Measurements from ENCODE around the gene PRKAA2. TPM values are rescaled to one million over a fixed set of nuclear protein-coding genes. Genes with fewer than 3 reads are reported as not detected.
A peak's percentile ranks its signal among the peaks of the same experiment; 100 is the strongest.

PRKAA2 gene
- total and polyA plus RNA-seq, 3 donors from 2014 or later: 1.8 to 5.3 (median 4.9) TPM

- no peak for TF ChIP-seq CTCF (IDR thresholded peaks at IDR 0.05)
- TF ChIP-seq POLR2A (IDR thresholded peaks at IDR 0.05): no peak
- Histone ChIP-seq H3K27me3 (no peaks in the 10 kb centered on the region), H3K36me3 (ENCODE audit: low read depth, missing control alignments) (no peaks in the 10 kb centered on the region), H3K4me3 (no peak overlapping the region), H3K9me3 (no peaks in the 10 kb centered on the region), H3K4me1 (no peaks in the 10 kb centered on the region), H3K27ac (no peak overlapping the region)
- WGBS, 2 donors: 52 to 80% methylated on average over 1 of the region's 1 CpG
- DNase-seq: no peak
- intact Hi-C loops (cut with DNase I; ENCODE audit: low total_unique reads): no loop called here
These were observed 109.8 kb downstream of the PRKAA2 start for GRCh38 chr1:56754708-56755479.

GRCh38 chr1:56755911-56756310 is 110.8 kb downstream of the PRKAA2 start:
- WGBS, 2 donors: 89 to 91% methylated on average over 2 of the region's 2 CpGs
- intact Hi-C loops (cut with DNase I; ENCODE audit: low total_unique reads): no loop called here
- no peaks in the 10 kb centered on the region for H3K9me3 ChIP-seq

GRCh38 chr1:56758135-56758534 is 113.0 kb downstream of the PRKAA2 start:
- peak; percentile 54 for DNase-seq
- TF ChIP-seq POLR2A (IDR thresholded peaks at IDR 0.05) (no peak), CTCF (IDR thresholded peaks at IDR 0.05) (no peak)
- Histone ChIP-seq H3K27ac (no peak overlapping the region), H3K4me1 (no peaks in the 10 kb centered on the region), H3K9me3 (no peaks in the 10 kb centered on the region), H3K4me3 (no peak overlapping the region), H3K36me3 (ENCODE audit: low read depth, missing control alignments) (no peaks in the 10 kb centered on the region), H3K27me3 (no peaks in the 10 kb centered on the region)
- intact Hi-C loops (cut with DNase I; ENCODE audit: low total_unique reads): no loop called here

More at GRCh38 chr1:56755911-56756310, 110.8 kb downstream of the PRKAA2 start:
- no peaks in the 10 kb centered on the region for H3K4me1 ChIP-seq
- DNase-seq: no peak
- no peaks in the 10 kb centered on the region for H3K36me3 ChIP-seq (ENCODE audit: low read depth, missing control alignments)
- no peak overlapping the region for H3K27ac ChIP-seq
- H3K27me3 ChIP-seq: no peaks in the 10 kb centered on the region
- no peak for TF ChIP-seq POLR2A (IDR thresholded peaks at IDR 0.05)
- TF ChIP-seq CTCF (IDR thresholded peaks at IDR 0.05): no peak
- H3K4me3 ChIP-seq: no peak overlapping the region

GRCh38 chr1:56758794-56759193 is 113.7 kb downstream of the PRKAA2 start:
- no peak for DNase-seq
- TF ChIP-seq POLR2A (IDR thresholded peaks at IDR 0.05) (no peak), CTCF (IDR thresholded peaks at IDR 0.05) (no peak)
- intact Hi-C loops (cut with DNase I; ENCODE audit: low total_unique reads): no loop called here
- no peaks in the 10 kb centered on the region for H3K36me3 ChIP-seq (ENCODE audit: low read depth, missing control alignments)
- no peaks in the 10 kb centered on the region for H3K9me3 ChIP-seq
- no peak overlapping the region for H3K4me3 ChIP-seq
- H3K27ac ChIP-seq: no peak overlapping the region
- H3K4me1 ChIP-seq: no peaks in the 10 kb centered on the region
- WGBS, 2 donors: 49 to 50% methylated on average over 3 of the region's 3 CpGs
- no peaks in the 10 kb centered on the region for H3K27me3 ChIP-seq

Small RNA genes within 50 kb of the gene (small RNA-seq; reads per million reads assigned to genes)
- 0 reads per million in 2 donors for gene AC099789.1

Other genes with a start within 250 kb of the PRKAA2 start
- 100 to 1,000 TPM in 1 of 2 donors, 10 to 100 TPM in 1; 41.5 to 103 TPM for gene PLPP3, start 65.8 kb upstream of the PRKAA2 start, total RNA-seq
- gene PLPP3, start 65.8 kb upstream of the PRKAA2 start, polyA plus RNA-seq (ENCODE audit: insufficient read depth, low read depth, low replicate concordance): 82.0 TPM
- 1 to 10 TPM; 1.9 to 2.0 TPM for gene FYB2, start 174.1 kb downstream of the PRKAA2 start, total RNA-seq
- gene FYB2, start 174.1 kb downstream of the PRKAA2 start, polyA plus RNA-seq (ENCODE audit: insufficient read depth, low read depth, low replicate concordance): 4.2 TPM
- not detected for gene C8A, start 209.5 kb downstream of the PRKAA2 start, total RNA-seq
- gene C8A, start 209.5 kb downstream of the PRKAA2 start, polyA plus RNA-seq (ENCODE audit: insufficient read depth, low read depth, low replicate concordance): not detected

Data from testis (tissue), 3 donors.